Measurements from ENCODE around the gene RDX. TPM values are rescaled to one million over a fixed set of nuclear protein-coding genes. Genes with fewer than 3 reads are reported as not detected.

Gene RDX
- total and polyA plus RNA-seq, 9 of the 15 experiments (the other 6 are each of a cell fraction or from before 2014, with no cell fraction given) = 35.6 to 62.1 (median 54.3) TPM

- TF ChIP-seq YY1 (IDR thresholded peaks at IDR 0.05; ENCODE audit: borderline replicate concordance in 1 of 3, control insufficient read depth in 1 of 3, extremely low read depth in 1 of 3, insufficient read depth in 3 of 3, insufficient read length in 1 of 3, insufficient replicate concordance in 2 of 3, low read depth in 1 of 3, low read length in 2 of 3) (peak in 1 of 3 experiments; percentile 21), ZBTB12 (CRISPR knock-in tag; IDR thresholded peaks at IDR 0.05) (peak; percentile 38; the same call in 1 of the 2 replicates), MTA1 (IDR thresholded peaks at IDR 0.05; ENCODE audit: borderline replicate concordance) (peak; percentile 59; the same call in 1 of the 2 replicates), RCOR1 (IDR thresholded peaks at IDR 0.05; ENCODE audit: borderline replicate concordance in 1 of 2, low read depth in 2 of 2, low read length in 2 of 2) (peak in 1 of 2 experiments; percentile 68; a peak in 1 of 4 replicates), CBFA2T2 (conservative IDR thresholded peaks at IDR 0.05) (0 out of 2 replicates have a peak, but pooled peaks have one; percentile 13), ATF2 (CRISPR knock-in tag; IDR thresholded peaks at IDR 0.05) (no peak), KLF10 (CRISPR knock-in tag; IDR thresholded peaks at IDR 0.05) (no peak), ADNP (tag; IDR thresholded peaks at IDR 0.05) (peak; percentile 48; the same call in 1 of the 2 replicates), TEAD2 (tag; IDR thresholded peaks at IDR 0.05) (0 out of 2 replicates have a peak, but pooled peaks have one; percentile 49), HDGF (IDR thresholded peaks at IDR 0.05) (no peak)
Measured at GRCh38 chr11:110337570-110338193, 41.3 kb upstream of the RDX start (continued).

Data from K562 (cell line).